ENCODE data around the gene CADPS2. TPM values are rescaled to one million over a fixed set of nuclear protein-coding genes. Genes with fewer than 3 reads are reported as not detected.
"Not testable (repeated sequence)": the region's sequence is repeated elsewhere in the genome, so short reads cannot be mapped to it uniquely, and the experiment has no call there.

The CADPS2 gene
- total RNA-seq, 1 donor from 2014 or later, result 22.0 TPM

DNA sequence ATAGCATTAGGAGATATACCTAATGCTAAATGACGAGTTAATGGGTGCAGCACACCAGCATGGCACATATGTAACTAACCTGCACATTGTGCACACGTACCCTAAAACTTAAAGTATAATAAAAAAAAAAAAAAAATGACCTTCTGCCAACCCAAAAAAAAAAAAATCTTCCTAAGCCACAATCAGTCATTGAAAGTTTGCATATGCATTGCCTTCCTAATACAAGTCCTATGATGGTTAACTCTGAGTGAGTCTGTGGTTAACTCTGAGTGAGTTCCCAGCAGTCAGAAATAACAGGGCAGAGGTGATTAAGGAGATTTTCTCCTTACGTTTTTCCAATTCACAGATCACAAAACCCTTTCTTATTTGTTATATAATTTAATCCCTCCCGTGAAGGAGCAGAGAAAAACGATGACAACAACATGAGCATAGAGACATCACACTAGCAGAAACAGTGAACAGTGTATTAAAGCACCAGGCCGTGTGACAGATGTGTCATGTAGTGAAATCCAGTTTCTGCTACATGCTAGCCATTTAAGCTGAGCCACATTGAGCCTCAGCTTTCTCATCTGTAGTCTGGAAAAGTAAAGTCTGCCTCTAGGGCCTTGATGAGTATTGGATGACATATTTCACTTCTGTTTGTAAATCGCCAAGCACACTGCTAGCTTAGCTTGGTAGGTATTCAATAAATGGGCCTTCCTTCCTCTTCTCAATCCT lies 176.2 kb downstream of the CADPS2 start:
- no peak for DNase-seq

DNA sequence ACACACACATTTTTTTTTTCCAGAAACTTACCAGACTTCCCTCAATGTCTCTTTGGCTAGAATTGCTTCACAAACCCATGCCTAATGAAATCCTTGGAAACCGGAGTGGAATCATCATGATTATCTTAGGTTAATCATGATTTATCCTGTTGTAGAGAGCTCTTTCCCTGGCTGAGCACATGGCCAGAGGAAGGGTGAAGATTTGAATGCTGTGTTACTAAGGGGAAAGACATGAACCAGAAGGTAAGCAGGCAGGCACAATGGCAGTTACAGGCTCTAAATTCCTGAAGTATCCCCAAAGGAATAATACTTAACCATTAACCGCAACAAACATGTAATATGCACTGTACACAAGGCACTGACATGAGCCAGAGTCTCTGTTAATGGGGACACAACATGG lies 179.4 kb downstream of the CADPS2 start:
- no peak for DNase-seq

DNA sequence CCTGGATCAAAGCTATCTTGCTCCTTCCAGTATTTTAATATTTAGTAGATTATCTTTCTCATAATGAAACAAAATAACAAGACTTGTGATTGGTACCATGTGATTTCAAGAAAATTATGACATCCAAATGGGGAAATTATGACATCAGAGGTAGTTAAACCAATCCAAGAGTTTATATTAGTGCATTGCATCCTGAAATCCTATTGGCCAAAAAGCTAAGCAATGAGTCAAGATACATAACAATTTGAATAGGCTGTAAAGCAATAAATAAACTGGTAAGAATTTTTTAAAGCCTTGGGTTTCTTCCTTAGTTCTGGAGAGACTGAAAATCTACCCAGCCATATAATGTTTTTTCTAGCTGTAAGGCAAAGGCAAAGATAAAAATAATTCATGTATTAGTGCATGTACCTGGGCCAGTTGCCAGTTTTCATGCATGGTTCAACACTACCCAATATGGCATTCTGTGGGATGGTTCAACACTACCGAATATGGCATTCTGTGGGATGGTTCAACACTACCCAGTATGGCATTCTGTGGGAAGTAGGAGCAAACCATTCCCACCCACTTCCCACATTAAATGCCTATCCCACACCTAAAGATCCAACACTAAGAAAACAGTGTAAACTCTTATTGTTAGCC lies 183.3 kb downstream of the CADPS2 start, which contains the start of gene RNF148:
Gene RNF148, minus strand, starts transcription at position 51 of the 639 bp plus-strand sequence. CDS start 172 bp downstream, outside the sequence.
- DNase-seq, result no peak

DNA sequence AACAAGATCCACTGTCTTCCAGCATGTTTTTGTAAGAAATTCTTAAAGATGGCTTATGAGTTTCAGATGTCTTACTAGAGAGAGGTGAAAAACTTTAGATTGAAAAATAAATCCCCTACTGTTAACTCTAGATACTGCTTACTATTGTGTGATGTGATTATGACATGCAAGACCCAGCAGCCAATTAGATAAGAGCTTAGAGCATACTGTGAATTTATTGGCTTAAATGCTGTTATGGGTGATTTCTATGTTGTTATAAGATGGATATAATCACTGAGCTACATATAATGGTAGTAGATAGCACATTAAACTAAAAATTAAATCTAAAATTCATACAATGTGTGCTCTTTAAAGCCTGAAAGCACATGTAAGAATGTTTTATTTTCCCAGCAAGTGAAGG lies 187.2 kb downstream of the CADPS2 start, which contains the start of gene RNF133:
Gene RNF133, minus strand, starts transcription at position 101 of the 400 bp plus-strand sequence. CDS start 199 bp downstream, outside the sequence.
- DNase-seq, result no peak

DNA sequence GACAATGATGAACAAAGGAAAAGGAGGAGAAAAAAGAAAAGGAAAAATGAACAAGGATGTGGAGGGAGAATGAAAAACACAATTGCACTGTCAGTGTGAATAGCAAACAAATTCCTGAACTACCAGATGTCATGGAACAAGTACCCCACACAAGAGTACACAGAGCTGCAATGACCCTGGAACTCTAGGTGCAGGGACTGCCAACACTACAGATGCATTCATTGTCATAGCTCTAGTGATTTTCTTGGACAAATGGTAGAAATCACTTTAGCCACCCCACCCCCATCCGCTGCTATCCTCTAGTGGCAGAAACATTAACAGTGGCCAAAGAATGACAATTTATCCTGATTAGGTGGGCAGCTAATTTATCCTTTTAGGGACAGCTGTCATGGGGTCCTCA lies 190.4 kb downstream of the CADPS2 start:
- DNase-seq, result no peak

DNA sequence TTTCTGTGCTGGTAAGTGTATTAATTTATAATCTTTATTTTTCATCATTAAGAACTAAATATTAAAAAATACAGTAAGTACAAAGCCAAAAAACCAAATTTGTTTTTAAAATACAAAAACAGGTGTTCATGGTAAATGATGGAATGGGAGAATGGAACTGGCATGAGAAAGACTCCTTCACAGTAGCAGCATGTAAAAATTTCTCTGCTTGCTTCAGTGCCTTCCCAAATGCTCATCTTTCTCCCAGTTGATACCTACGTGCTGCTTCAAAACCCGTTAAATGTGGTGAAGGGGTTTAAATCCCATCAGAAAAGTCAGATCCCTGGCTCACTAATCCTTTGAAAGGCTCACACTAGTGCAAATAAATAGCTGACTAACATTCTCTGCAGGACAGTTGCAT lies 191.6 kb downstream of the CADPS2 start:
- no peak for DNase-seq

DNA sequence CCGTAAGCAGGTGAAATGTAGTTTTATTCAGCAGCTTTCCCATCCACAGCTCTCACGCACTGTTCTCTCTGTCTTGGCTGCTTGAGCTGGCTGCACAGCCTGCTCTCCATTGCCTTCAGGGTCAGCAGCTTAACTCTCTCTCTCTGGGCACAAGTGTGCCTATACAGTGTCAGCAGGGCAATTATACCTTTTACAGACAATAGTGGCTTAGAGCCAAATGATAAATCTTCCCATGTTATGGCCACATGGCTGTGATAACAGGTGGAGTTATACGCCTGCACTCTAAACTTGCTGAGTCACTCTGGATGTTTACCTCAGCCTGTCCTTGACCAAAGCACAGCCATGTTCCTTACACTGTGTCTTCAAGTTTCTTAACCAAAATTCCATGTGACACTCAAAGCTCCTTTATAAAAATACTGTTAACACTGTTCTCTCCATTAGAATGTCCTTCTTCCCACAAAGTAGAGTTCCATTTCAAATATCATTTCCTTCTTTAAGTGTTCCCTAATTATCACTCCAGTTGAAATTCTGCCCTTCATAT lies 193.4 kb downstream of the CADPS2 start:
- no peak for DNase-seq

DNA sequence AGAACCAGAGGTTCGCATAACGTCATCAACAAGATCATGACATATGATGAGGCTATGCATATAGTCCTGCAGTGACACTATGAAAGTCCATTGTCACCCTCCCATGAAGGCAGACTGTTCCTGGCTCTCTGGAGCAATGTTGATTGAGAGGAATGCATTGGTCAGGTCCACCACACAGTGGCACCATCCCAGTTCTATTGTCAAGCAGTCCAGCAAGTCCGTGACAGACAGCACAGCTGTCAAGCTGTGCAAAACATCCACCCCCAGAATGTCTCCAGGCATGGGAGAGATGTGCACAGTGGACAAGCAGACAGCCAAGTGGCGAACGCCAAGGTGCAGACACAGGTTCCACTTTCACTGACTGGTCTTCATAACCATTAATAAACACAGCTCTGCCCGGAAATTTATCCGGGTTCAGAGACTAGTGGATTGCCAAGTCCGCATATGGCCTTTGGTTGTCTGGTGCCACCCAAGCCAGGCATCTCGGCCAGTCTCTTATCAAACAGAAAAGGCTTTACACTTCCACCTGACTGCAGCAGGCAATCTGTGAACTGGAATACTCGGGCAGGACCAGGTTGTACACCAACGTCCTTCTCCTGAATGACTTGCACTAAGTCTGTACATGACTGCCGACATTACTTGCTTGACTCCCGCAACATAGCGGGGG lies 194.6 kb downstream of the CADPS2 start:
- peak; percentile 21 for DNase-seq

DNA sequence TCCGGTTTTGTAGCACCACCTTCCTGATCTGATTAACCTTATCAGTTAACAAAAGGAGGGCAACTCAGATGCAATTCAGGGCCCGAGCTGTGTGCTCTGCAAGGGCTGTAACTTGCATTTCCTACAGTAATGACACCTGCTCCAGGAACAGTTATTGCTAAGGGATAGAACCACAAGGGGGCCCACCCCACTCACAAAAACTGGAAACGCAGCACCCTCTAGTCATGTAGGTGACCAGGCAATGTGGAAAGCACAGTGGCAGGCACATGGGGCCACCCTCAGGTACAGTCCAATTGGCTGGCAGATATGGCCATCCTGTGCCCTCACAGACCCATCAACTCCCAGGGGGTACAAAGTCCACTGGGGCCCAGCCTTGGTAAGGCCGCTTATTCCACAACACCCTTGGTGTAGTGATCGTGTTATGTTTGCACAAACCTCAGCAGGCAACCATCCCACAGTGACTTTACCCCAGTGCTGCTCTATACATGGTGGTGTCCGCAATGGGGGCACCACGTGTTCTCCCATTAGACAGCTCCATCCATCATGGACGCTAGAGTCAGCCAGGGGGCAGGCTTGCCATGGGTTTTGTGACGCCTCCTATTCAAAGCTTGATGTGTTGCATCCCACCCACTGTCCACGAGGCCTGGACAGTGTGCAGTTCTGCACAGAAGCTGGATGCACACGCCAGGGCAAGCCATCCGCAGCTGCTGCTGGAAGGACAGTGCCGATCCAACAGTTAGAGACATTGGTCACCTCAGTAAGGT lies 196.7 kb downstream of the CADPS2 start:
- no peak for DNase-seq

DNA sequence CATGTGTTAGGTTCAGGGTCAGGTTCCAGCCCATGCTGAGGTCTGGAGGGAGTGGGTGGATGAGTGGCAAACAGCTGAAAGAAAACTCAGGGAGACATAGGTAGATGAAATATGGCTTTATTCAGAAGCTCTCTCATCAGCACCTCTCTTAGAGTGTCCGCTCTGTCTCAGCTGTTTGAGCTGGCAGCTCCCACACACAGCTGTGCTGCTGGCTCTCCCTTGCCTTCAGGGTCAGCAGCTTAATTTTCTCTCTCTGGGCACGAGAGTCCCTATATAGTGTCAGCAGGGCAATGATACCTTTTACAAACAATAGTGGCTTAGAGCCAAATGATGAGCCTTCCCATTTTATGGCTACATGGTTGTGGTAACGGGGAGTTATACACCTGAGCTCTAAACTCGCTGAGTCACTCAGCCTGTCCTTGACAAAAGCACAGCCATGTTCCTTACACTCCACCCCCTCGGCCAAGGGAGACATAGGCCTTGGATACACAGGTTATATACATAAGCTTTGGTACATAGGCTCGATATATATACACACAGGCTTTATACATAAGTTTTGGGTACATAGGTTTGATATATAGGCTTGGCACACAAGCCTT lies 197.8 kb downstream of the CADPS2 start:
- peak; percentile 68 for DNase-seq

DNA sequence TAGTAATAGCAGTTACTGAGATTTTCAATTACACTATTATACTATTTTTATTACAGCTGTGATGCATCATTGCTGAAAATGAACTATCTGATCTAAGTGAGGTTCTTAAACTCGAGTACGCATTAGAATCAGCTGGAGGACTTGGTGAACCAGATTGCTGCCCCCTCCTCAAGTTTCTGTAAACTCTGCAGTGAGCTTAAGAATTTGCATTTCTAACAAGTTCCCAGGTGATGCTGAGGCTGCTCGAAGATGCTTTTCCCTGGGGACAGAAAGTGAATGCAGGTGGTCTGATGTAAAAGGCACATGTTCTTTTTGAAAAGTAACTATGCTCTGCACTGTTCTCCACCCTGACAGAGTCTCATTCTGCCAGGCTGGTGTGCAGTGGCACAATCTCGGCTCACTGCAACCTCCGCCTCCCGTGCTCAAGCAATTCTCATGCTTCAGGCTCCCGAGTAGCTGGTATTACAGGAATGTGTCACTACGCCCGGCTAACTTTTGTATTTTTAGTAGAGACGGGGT lies 199.8 kb downstream of the CADPS2 start:
- no peak for DNase-seq

DNA sequence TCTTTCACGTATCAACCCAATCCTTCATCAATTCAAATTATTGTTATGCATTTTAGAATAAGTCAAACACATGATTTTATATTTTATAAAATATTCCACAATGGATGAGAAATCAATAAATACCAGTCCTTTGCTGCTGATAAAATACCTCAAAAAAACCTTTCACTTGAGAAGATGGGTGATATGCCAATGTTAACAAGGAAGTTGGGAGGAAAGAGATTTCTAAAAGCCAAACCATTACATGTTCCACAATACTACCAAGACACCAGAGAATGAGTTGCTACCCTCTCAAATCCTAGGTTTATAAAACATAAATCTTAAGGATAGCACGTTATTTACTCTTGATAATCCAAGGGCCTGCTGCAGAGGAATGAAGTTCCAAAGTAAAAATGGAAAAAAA lies 201.8 kb downstream of the CADPS2 start:
- no peak for DNase-seq

DNA sequence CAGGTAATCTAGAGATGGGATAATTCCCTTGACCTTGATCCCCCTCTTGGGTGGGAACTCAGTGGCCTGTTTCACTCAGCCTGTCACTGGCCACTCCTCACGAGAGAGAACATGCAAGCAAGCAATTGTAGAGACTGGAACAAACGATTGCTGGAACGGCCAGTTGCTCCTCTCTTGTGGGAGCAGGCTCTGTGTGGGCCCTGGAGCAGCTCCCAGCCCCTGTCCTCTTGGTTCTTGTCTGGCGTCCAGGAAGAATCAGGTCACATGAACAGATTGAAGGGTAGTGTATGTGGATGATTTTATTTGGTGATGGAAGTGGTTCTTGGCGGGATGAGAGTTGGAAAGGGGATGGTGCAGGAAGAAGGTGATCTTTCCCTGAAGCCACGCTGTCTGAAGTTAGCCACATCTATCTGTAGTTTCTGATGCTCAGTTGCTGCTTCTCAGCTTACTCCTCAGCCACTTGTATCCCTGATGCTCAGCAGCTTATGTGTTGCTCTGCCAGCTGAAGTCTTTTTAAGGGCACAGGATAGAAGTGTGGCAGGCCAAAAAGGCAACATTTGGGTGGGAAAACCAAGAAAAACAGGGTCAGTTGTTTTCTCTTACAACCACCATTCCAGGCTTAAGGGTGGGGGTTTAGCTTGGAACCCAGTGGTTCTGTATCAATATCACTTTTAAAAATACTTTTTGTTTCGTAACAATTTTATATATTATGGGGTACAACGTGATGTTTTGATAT lies 203.3 kb downstream of the CADPS2 start:
- no peak for DNase-seq

DNA sequence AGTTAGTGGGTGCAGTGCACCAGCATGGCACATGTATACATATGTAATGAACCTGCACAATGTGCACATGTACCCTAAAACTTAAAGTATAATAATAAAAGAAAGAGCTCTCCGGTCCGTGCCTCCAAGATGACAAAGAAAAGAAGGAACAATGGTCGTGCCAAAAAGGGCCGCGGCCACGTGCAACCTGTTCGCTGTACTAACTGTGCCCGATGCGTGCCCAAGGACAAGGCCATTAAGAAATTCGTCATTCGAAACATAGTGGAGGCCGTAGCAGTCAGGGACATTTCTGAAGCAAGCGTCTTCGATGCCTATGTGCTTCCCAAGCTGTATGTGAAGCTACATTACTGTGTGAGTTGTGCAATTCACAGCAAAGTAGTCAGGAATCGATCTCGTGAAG lies 205.1 kb downstream of the CADPS2 start:
- DNase-seq, result not testable (repeated sequence)

DNA sequence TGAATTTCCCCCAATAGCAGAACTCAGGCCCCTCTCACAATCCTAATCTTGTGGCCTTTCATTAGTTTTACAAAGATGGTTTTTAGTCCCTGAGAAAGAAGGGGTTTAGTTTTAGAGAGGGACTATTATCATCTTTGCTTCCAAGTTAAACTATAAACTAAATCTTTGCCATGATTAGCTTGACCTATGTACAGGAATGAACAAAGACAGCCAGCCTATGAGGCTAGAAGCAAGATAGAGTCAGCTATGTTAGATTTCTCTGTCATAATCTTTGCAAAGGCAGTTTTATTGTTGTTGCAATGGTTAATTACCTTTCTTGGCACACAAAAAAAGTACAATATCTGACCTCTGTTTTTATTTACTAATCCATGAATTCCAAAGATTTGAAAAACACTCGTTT lies 206.4 kb downstream of the CADPS2 start:
- DNase-seq, result no peak

DNA sequence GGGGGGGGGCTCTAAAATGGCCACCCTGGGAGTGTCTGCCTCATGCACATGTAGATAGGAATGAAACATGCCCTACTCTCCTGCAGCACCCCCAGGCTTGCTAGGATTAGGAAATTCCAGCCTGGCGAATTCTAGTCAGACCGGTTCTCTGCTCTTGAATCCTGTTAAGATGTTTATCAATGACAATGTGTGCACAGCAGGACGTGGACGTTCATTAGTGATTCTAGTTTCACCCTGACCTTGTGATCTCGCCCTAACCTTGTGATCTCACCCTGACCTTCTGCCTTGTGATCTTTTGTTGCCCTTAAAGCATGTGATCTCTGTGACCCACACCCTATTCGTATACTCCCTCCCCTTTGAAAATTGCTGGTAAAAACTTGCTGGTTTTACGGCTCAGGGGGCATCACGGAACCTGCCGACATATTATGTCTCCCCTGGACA lies 207.0 kb downstream of the CADPS2 start:
- not testable (repeated sequence) for DNase-seq

DNA sequence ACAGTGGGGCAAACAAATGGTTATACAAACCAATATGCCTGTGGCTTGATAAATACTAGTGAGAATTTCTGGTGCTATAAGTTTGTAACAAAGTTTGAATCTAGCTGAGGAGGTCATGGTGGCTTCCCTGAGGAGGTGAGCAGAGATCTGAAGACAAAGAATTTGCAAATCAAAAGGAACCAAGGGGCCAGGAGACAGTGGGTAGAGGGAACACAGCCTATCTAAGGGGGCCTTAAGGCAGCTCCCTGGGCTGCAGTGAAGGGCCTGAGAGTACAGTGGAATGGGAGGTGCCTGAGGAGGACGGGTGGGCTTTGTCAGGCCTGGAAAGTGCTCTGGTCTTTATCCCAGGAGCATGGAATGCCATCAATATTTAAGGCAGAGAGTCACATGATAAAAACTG lies 209.1 kb downstream of the CADPS2 start:
- DNase-seq, result no peak

DNA sequence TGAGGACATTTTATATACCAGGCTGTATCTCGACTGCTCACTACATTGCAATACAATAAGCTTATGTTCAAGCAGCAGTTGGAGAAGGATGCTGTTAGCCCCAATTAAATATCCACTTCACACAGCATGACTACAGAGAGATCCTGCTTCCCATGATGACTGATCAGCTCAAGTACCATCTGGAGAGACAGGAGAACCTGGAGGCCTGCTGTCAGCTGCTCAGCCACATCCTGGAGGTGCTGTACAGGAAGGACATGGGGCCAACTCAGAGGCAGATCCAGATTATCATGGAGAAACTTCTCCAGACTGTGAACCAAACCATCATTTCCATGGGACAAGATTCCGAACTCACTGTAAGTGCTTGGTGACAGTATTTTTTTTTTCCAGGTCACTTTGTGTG lies 209.8 kb downstream of the CADPS2 start:
- no peak for DNase-seq

DNA sequence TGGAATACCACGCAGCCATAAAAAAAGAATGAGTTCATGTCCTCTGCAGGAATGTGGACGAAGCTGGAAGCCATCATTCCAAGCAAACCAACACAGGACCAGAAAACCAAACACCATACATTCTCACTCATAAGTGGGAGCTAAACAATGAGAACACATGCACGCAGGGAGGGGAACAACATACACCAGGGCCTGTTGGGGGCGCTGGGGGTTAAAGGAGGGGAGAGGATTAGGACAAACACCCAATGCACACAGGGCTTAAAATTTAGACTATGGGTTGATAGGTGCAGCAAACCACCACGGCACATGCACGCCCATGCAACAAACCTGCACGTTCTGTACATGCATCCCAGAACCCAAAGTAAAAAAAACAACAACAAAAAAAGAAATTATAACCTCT lies 210.6 kb downstream of the CADPS2 start:
- no peak for DNase-seq

DNA sequence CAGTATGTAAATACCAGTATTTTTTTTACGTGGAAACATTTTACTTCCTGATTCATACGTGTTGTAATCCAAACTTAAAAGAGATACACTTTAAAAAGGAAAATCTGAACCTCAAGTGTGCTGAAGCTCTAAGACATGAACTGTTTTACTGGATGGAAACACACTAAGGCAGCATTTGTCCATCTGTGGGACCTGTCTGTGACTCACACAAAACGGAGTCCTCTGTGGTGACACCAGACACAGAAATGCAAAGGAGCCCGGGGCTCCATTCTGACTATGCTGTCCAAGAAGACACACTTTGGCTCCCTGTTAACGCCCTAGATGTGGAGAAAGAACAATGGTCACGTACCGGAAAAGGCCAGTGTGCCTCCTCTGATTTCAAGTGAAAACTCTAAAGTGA lies 211.2 kb downstream of the CADPS2 start:
- peak; percentile 35 for DNase-seq

DNA sequence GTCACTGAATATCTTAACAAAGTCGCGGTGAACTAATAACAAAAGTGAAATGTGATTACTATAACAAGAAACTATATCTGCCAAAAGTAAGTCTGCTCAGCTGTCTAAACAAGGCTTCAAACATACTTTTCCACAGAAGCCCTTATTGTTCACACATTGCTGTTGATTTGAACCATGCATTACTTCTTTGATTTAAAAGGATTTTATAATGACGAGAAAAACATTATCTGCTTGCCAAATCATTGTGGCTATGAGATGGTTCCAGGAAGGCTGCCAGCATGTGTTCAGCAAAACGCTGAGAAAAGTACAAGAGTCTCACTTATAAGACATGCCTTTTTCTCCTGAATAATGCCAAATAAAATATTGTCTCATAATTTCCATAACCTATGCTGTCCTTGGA lies 211.8 kb downstream of the CADPS2 start:
- peak; percentile 82 for DNase-seq

Measured in tongue (tissue), 2 donors.